ENCODE results near the gene UVRAG.

DNA sequence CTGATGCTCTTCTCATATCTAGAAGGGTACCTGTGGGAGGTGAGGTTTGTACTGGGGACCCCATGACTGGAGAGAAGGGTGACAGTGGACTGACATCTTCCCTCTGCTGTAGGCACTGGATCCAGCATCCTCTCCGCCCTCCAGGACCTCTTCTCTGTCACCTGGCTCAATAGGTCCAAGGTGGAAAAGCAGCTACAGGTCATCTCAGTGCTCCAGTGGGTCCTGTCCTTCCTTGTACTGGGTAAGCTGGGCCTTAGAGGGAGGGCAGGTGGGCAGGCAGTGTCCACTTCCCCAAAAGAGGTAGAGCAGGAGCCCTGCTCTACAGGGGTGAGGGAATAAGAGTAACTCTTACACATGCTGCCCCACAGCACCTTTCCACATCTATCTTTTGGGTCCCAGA, 30.5 kb upstream of the UVRAG start:
- TF ChIP-seq, protein P1, sequence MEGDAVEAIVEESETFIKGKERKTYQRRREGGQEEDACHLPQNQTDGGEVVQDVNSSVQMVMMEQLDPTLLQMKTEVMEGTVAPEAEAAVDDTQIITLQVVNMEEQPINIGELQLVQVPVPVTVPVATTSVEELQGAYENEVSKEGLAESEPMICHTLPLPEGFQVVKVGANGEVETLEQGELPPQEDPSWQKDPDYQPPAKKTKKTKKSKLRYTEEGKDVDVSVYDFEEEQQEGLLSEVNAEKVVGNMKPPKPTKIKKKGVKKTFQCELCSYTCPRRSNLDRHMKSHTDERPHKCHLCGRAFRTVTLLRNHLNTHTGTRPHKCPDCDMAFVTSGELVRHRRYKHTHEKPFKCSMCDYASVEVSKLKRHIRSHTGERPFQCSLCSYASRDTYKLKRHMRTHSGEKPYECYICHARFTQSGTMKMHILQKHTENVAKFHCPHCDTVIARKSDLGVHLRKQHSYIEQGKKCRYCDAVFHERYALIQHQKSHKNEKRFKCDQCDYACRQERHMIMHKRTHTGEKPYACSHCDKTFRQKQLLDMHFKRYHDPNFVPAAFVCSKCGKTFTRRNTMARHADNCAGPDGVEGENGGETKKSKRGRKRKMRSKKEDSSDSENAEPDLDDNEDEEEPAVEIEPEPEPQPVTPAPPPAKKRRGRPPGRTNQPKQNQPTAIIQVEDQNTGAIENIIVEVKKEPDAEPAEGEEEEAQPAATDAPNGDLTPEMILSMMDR (conservative IDR thresholded peaks at IDR 0.05; ENCODE audit: low read depth, low read length), result no peak
- TF ChIP-seq MXI1 (IDR thresholded peaks at IDR 0.05; ENCODE audit: borderline replicate concordance, low read depth, low read length) (no peak), POLR2A (IDR thresholded peaks at IDR 0.05; ENCODE audit: low read depth, low read length) (no peak), MAFK (IDR thresholded peaks at IDR 0.05; ENCODE audit: low read depth, low read length) (no peak), RAD21 (IDR thresholded peaks at IDR 0.05; ENCODE audit: low read length) (no peak)

All from IMR-90 (cell line).